K562 (cell line): ENCODE results near the gene EZH2. TPM values are rescaled to one million over a fixed set of nuclear protein-coding genes. Genes with fewer than 3 reads are reported as not detected.
A peak's percentile ranks its signal among the peaks of the same experiment; 100 is the strongest.

Source experiments
- ARNT ChIP-seq, 2 experiments: fragments of 450-650 bp; IDR thresholded peaks; 2 replicates each; pipeline ENCODE4 v1.6.1; 2016; ENCODE audit warnings: mild to moderate bottlenecking in 1 of 2
- CREBBP ChIP-seq: IDR thresholded peaks from one replicate; pipeline ENCODE4 v1.6.1; 2012; ENCODE audit warnings: low read depth, mild to moderate bottlenecking, control low read depth, inconsistent platforms, low read length
- DMBX1 ChIP-seq: fragments of 250-450 bp; sonication (Bioruptor Pico); IDR thresholded peaks from 2 replicates; pipeline ENCODE4 v1.8.0; 2022; ENCODE audit warnings: inconsistent platforms, mild to moderate bottlenecking, moderate library complexity, borderline replicate concordance
- EP400 ChIP-seq: fragments of 450-650 bp; IDR thresholded peaks from 2 replicates; pipeline ENCODE4 v1.6.1; 2017; ENCODE audit warnings: antibody characterized with exemption, mild to moderate bottlenecking, moderate library complexity
- HDAC6 ChIP-seq: IDR thresholded peaks from 2 replicates; pipeline ENCODE4 v1.6.1; 2012; ENCODE audit warnings: low read depth, mild to moderate bottlenecking, control low read depth, inconsistent platforms, low read length, moderate library complexity
- HNRNPLL ChIP-seq: fragments of 200-400 bp; formaldehyde crosslinking; IDR thresholded peaks from 2 replicates; pipeline ENCODE4 v1.6.1; 2017; ENCODE audit warnings: low read length, low read depth, mild to moderate bottlenecking; ENCODE audit not compliant: poor library complexity, severe bottlenecking
- PHF8 ChIP-seq: fragments of 200-600 bp; sonication (generic); IDR thresholded peaks from 2 replicates; pipeline ENCODE4 v1.6.1; 2012; ENCODE audit warnings: mixed run types, mild to moderate bottlenecking, inconsistent platforms, low read length, moderate library complexity, borderline replicate concordance
- PTBP1 ChIP-seq: fragments of 200-400 bp; formaldehyde crosslinking; IDR thresholded peaks from 2 replicates; pipeline ENCODE4 v1.6.1; 2017; ENCODE audit warnings: low read depth, low read length
- RBBP5 ChIP-seq: fragments of 200-600 bp; sonication (generic); IDR thresholded peaks from 2 replicates; pipeline ENCODE4 v1.6.1; 2012; ENCODE audit warnings: borderline replicate concordance, mild to moderate bottlenecking, low read length, control low read depth, inconsistent platforms; ENCODE audit not compliant: insufficient read depth, poor library complexity, severe bottlenecking
- RCOR1 ChIP-seq, 2 experiments: IDR thresholded peaks; 2 replicates each; pipeline ENCODE4 v1.6.1; 2012; ENCODE audit warnings: low read depth in 2 of 2, low read length in 2 of 2, borderline replicate concordance in 1 of 2, improper control_type of control experiment in 1 of 2
- TAF1 ChIP-seq: IDR thresholded peaks from 2 replicates; pipeline ENCODE4 v1.6.1; 2011; ENCODE audit warnings: mild to moderate bottlenecking, low read length, moderate library complexity; ENCODE audit not compliant: insufficient read depth, control insufficient read depth, severe bottlenecking; ENCODE audit errors: extremely low read depth
- ZC3H11A ChIP-seq: IDR thresholded peaks from 2 replicates; pipeline ENCODE4 v1.6.1; 2012; ENCODE audit warnings: low read depth, low read length, improper control_type of control experiment
- polyA plus RNA-seq, 8 experiments: library from polyadenylated mRNA; depleted of rRNA in 4 of 8; stranded (reverse) in 5 of 8; unstranded in 3 of 8; fragments of >200 nt; fragmentation: Nextera tagmentation in 2 of 8; fragmentation: Illumina TruSeq in 1 of 8; extraction: Ambion mirVana in 2 of 8; extraction: Trizol in 1 of 8; gene quantifications; 2 replicates each; pipeline versions ENCODE4 v1.2.1 to v1.2.3, GENCODE V29; 2011 to 2014; ENCODE audit warnings: inconsistent platforms in 1 of 8, missing spikeins in 1 of 8
- total RNA-seq, 7 experiments: library from RNA; depleted of rRNA in 6 of 7; stranded (reverse); fragments of >200 nt in 6 of 7; fragmentation: Illumina TruSeq in 2 of 7; extraction: Trizol in 2 of 7; gene quantifications; 2 replicates each; pipeline versions ENCODE4 v1.2.1 to v1.2.3, GENCODE V29; 2011 to 2021; ENCODE audit warnings: low replicate concordance in 1 of 7
- TF ChIP-seq, protein P1 (sequence below): fragments of 450-650 bp; formaldehyde crosslinking; IDR thresholded peaks from 2 replicates; pipeline ENCODE4 v1.4.0; 2022; ENCODE audit warnings: missing genetic modification characterization
- TF ChIP-seq, protein P2 (sequence below), 3 experiments: fragments of 200-800 bp in 1 of 3; fragments of 250-450 bp in 1 of 3; fragments of 450-650 bp in 1 of 3; sonication (Bioruptor Pico) in 1 of 3; sonication (Bioruptor generic) in 1 of 3; formaldehyde crosslinking in 1 of 3; IDR thresholded peaks; 2 replicates each; pipeline versions ENCODE4 v1.6.1 to v1.8.0; 2016 to 2022; ENCODE audit warnings: mild to moderate bottlenecking in 2 of 3, missing genetic modification characterization in 2 of 3, missing compliant biosample characterization in 1 of 3, moderate library complexity in 1 of 3
- TF ChIP-seq, protein P3 (sequence below): sonication (generic); formaldehyde crosslinking; IDR thresholded peaks from 2 replicates; pipeline ENCODE4 v1.8.1; 2023; ENCODE audit warnings: mild to moderate bottlenecking, missing genetic modification reagents
- TF ChIP-seq, protein P4 (sequence below): fragments of 250-450 bp; sonication (Bioruptor Pico); IDR thresholded peaks from 2 replicates; pipeline ENCODE4 v1.8.0; 2022; ENCODE audit warnings: inconsistent platforms

EZH2 gene
- total and polyA plus RNA-seq, 9 of the 15 experiments (the other 6 are each of a cell fraction or from before 2014, with no cell fraction given) = 48.7 to 175 (median 98.6) TPM

DNA sequence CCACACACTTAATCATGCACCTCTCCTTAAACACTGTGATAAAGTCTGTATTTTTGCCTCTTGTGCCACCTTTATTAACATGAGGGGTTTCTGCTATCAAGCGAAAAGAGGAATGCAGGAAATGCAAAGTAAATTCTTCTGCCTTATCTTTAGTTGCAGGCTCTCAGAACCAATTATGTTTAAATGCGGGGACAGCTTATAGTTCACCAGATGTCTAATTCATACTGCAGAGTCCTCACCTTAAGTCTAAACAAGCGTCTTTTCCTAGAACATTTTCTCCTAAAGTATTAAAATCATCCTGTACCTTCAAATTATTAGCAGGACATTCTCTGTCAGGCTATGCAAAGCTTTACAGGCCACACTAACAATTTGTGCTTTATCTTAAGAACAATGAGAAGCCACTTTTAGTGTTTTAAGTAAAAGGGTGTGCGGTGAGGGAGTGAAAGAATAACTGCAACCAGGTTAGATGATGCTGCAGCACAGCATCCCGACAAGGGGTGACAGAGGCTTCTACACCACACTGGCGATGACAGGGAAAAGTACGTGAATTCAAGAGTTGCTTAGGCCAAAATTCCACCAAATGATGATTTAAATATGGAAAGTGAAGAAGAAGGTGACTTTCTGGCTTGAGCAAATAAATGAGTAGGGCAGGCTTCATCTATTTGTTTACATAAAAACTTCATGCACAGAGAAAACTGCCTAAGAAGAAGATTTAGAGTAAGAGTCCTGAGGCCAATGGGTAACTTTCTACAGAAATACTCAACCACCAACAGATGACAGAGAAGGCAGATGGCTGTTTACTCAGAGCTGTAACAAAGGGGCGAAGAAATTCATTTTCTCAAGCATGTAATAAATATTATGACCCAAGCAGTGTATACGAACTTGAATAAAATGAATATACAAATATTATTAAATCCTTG, 36.0 kb downstream of the EZH2 start (continued):
- TF ChIP-seq, protein P1, sequence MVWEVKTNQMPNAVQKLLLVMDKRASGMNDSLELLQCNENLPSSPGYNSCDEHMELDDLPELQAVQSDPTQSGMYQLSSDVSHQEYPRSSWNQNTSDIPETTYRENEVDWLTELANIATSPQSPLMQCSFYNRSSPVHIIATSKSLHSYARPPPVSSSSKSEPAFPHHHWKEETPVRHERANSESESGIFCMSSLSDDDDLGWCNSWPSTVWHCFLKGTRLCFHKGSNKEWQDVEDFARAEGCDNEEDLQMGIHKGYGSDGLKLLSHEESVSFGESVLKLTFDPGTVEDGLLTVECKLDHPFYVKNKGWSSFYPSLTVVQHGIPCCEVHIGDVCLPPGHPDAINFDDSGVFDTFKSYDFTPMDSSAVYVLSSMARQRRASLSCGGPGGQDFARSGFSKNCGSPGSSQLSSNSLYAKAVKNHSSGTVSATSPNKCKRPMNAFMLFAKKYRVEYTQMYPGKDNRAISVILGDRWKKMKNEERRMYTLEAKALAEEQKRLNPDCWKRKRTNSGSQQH (CRISPR knock-in tag) = no peak
- no peak for TF ChIP-seq HNRNPLL
- TF ChIP-seq, protein P2, sequence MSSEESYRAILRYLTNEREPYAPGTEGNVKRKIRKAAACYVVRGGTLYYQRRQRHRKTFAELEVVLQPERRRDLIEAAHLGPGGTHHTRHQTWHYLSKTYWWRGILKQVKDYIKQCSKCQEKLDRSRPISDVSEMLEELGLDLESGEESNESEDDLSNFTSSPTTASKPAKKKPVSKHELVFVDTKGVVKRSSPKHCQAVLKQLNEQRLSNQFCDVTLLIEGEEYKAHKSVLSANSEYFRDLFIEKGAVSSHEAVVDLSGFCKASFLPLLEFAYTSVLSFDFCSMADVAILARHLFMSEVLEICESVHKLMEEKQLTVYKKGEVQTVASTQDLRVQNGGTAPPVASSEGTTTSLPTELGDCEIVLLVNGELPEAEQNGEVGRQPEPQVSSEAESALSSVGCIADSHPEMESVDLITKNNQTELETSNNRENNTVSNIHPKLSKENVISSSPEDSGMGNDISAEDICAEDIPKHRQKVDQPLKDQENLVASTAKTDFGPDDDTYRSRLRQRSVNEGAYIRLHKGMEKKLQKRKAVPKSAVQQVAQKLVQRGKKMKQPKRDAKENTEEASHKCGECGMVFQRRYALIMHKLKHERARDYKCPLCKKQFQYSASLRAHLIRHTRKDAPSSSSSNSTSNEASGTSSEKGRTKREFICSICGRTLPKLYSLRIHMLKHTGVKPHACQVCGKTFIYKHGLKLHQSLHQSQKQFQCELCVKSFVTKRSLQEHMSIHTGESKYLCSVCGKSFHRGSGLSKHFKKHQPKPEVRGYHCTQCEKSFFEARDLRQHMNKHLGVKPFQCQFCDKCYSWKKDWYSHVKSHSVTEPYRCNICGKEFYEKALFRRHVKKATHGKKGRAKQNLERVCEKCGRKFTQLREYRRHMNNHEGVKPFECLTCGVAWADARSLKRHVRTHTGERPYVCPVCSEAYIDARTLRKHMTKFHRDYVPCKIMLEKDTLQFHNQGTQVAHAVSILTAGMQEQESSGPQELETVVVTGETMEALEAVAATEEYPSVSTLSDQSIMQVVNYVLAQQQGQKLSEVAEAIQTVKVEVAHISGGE (CRISPR knock-in tag; IDR thresholded peaks at IDR 0.05) = no peak
- TF ChIP-seq RCOR1 (IDR thresholded peaks at IDR 0.05; ENCODE audit: borderline replicate concordance in 1 of 2, low read depth in 2 of 2, low read length in 2 of 2) = no peak
- no peak for TF ChIP-seq RBBP5
- TF ChIP-seq HDAC6 = no peak
- TF ChIP-seq, protein P3, sequence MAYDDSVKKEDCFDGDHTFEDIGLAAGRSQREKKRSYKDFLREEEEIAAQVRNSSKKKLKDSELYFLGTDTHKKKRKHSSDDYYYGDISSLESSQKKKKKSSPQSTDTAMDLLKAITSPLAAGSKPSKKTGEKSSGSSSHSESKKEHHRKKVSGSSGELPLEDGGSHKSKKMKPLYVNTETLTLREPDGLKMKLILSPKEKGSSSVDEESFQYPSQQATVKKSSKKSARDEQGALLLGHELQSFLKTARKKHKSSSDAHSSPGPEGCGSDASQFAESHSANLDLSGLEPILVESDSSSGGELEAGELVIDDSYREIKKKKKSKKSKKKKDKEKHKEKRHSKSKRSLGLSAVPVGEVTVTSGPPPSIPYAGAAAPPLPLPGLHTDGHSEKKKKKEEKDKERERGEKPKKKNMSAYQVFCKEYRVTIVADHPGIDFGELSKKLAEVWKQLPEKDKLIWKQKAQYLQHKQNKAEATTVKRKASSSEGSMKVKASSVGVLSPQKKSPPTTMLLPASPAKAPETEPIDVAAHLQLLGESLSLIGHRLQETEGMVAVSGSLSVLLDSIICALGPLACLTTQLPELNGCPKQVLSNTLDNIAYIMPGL (CRISPR knock-in tag) = no peak
- TF ChIP-seq TAF1 = no peak
- TF ChIP-seq PHF8 = no peak
- no peak for TF ChIP-seq CREBBP
- TF ChIP-seq, protein P4, sequence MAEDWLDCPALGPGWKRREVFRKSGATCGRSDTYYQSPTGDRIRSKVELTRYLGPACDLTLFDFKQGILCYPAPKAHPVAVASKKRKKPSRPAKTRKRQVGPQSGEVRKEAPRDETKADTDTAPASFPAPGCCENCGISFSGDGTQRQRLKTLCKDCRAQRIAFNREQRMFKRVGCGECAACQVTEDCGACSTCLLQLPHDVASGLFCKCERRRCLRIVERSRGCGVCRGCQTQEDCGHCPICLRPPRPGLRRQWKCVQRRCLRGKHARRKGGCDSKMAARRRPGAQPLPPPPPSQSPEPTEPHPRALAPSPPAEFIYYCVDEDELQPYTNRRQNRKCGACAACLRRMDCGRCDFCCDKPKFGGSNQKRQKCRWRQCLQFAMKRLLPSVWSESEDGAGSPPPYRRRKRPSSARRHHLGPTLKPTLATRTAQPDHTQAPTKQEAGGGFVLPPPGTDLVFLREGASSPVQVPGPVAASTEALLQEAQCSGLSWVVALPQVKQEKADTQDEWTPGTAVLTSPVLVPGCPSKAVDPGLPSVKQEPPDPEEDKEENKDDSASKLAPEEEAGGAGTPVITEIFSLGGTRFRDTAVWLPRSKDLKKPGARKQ (CRISPR knock-in tag) = no peak
- no peak for TF ChIP-seq PTBP1
- 0 out of 2 replicates have a peak, but pooled peaks have one; percentile 29 for TF ChIP-seq DMBX1
- TF ChIP-seq EP400 = no peak
- peak; percentile 45 to 78; a peak in 1 of 4 replicates for TF ChIP-seq ARNT (IDR thresholded peaks at IDR 0.05)
- no peak for TF ChIP-seq ZC3H11A
